Measurements from ENCODE around the gene ARMC10.

- TF ChIP-seq CTCF (IDR thresholded peaks at IDR 0.05; ENCODE audit: low read depth, low read length) (no peak), POLR2A (IDR thresholded peaks at IDR 0.05; ENCODE audit: extremely low read depth, insufficient read length) (no peak)
These were observed 6.0 kb downstream of the ARMC10 start for GRCh38 chr7:103080923-103081322.
